ENCODE results near the gene LRRC47.

Gene LRRC47

GRCh38 chr1:3745590-3746381, 50.5 kb downstream of the LRRC47 start:
- Histone ChIP-seq H3K9ac (ENCODE audit: insufficient read length) (no peak overlapping the region), H3K4me3 (peak overlapping the region; percentile 83), H3K36me3 (ENCODE audit: insufficient read depth, low read length) (no peaks in the 10 kb centered on the region; the same call in 1 of the 2 replicates), H3K27ac (no peak overlapping the region), H3K9me3 (ENCODE audit: low read depth, low read length) (no peaks in the 10 kb centered on the region)
- TF ChIP-seq EZH2 (IDR thresholded peaks at IDR 0.05) (no peak), POLR2AphosphoS5 (IDR thresholded peaks at IDR 0.05; ENCODE audit: borderline replicate concordance, low read depth, low read length) (no peak), FOXP2 (optimal IDR thresholded peaks at IDR 0.05; ENCODE audit: control extremely low read depth, extremely low read length, insufficient read depth) (no peak)
- DNase-seq (ENCODE audit: low read depth, low spot score): no peak

DNA sequence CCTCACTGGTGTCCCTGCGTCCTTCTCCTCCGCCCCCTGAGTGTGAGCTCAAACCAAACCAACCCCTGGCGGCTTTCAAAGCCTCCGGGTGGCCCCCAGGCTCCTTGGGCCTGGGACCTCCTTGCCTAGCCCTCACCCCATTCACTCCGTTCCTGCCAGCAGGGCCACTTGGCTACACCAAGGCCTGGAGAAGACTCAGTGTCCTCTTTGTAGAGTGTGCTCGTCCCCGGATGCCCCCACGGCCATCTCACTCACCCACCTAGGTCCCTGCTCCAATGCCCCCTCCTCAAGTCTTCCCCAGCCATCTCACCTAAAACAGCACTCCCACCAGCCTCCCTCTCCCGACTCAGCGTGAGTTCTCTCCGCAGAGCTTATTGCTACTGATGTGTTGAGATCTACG, 51.2 kb downstream of the LRRC47 start:
- H3K4me3 ChIP-seq: no peak overlapping the region
- TF ChIP-seq EZH2 (IDR thresholded peaks at IDR 0.05) (no peak), FOXP2 (optimal IDR thresholded peaks at IDR 0.05; ENCODE audit: control extremely low read depth, extremely low read length, insufficient read depth) (no peak), POLR2AphosphoS5 (IDR thresholded peaks at IDR 0.05; ENCODE audit: borderline replicate concordance, low read depth, low read length) (no peak)
- no peak overlapping the region for H3K27ac ChIP-seq
- H3K36me3 ChIP-seq (ENCODE audit: insufficient read depth, low read length): peaks cover under 1% of the 10 kb centered on the region; the same call in 1 of the 2 replicates
- no peak for DNase-seq (ENCODE audit: low read depth, low spot score)
- no peaks in the 10 kb centered on the region for H3K9me3 ChIP-seq (ENCODE audit: low read depth, low read length)
- no peak overlapping the region for H3K9ac ChIP-seq (ENCODE audit: insufficient read length)

GRCh38 chr1:3744646-3745045, 51.7 kb downstream of the LRRC47 start:
- H3K27ac ChIP-seq: no peak overlapping the region
- H3K36me3 ChIP-seq (ENCODE audit: insufficient read depth, low read length): peaks cover 3% of the 10 kb centered on the region; the same call in 1 of the 2 replicates
- DNase-seq (ENCODE audit: low read depth, low spot score): no peak
- no peaks in the 10 kb centered on the region for H3K9me3 ChIP-seq (ENCODE audit: low read depth, low read length)
- H3K9ac ChIP-seq (ENCODE audit: insufficient read length): no peak overlapping the region
- TF ChIP-seq EZH2 (IDR thresholded peaks at IDR 0.05) (no peak), POLR2AphosphoS5 (IDR thresholded peaks at IDR 0.05; ENCODE audit: borderline replicate concordance, low read depth, low read length) (no peak), FOXP2 (optimal IDR thresholded peaks at IDR 0.05; ENCODE audit: control extremely low read depth, extremely low read length, insufficient read depth) (no peak)
- no peak overlapping the region for H3K4me3 ChIP-seq

- TF ChIP-seq FOXP2 (optimal IDR thresholded peaks at IDR 0.05; ENCODE audit: control extremely low read depth, extremely low read length, insufficient read depth) (no peak), POLR2AphosphoS5 (IDR thresholded peaks at IDR 0.05; ENCODE audit: borderline replicate concordance, low read depth, low read length) (no peak), EZH2 (IDR thresholded peaks at IDR 0.05) (no peak)
- Histone ChIP-seq H3K4me3 (no peak overlapping the region), H3K9me3 (ENCODE audit: low read depth, low read length) (no peaks in the 10 kb centered on the region), H3K9ac (ENCODE audit: insufficient read length) (no peak overlapping the region), H3K36me3 (ENCODE audit: insufficient read depth, low read length) (peaks cover 3% of the 10 kb centered on the region; the same call in 1 of the 2 replicates), H3K27ac (no peak overlapping the region)
- no peak for DNase-seq (ENCODE audit: low read depth, low spot score)
Measured at GRCh38 chr1:3743826-3744225, 52.5 kb downstream of the LRRC47 start.

GRCh38 chr1:3743421-3743820, 52.9 kb downstream of the LRRC47 start:
- Histone ChIP-seq H3K27ac (no peak overlapping the region), H3K4me3 (no peak overlapping the region), H3K36me3 (ENCODE audit: insufficient read depth, low read length) (peaks cover 4% of the 10 kb centered on the region; the same call in 1 of the 2 replicates), H3K9me3 (ENCODE audit: low read depth, low read length) (no peaks in the 10 kb centered on the region), H3K9ac (ENCODE audit: insufficient read length) (no peak overlapping the region)
- no peak for DNase-seq (ENCODE audit: low read depth, low spot score)
- no peak for TF ChIP-seq EZH2 (IDR thresholded peaks at IDR 0.05)
- TF ChIP-seq FOXP2 (optimal IDR thresholded peaks at IDR 0.05; ENCODE audit: control extremely low read depth, extremely low read length, insufficient read depth): no peak
- no peak for TF ChIP-seq POLR2AphosphoS5 (IDR thresholded peaks at IDR 0.05; ENCODE audit: borderline replicate concordance, low read depth, low read length)

- TF ChIP-seq EZH2 (IDR thresholded peaks at IDR 0.05) (no peak), FOXP2 (optimal IDR thresholded peaks at IDR 0.05; ENCODE audit: control extremely low read depth, extremely low read length, insufficient read depth) (no peak), POLR2AphosphoS5 (IDR thresholded peaks at IDR 0.05; ENCODE audit: borderline replicate concordance, low read depth, low read length) (no peak)
- no peak for DNase-seq (ENCODE audit: low read depth, low spot score)
- H3K9ac ChIP-seq (ENCODE audit: insufficient read length): no peak overlapping the region
- no peak overlapping the region for H3K4me3 ChIP-seq
- H3K9me3 ChIP-seq (ENCODE audit: low read depth, low read length): no peaks in the 10 kb centered on the region
- peaks cover 6% of the 10 kb centered on the region; the same call in 1 of the 2 replicates for H3K36me3 ChIP-seq (ENCODE audit: insufficient read depth, low read length)
- H3K27ac ChIP-seq: no peak overlapping the region
Measured at GRCh38 chr1:3742439-3743298, 53.6 kb downstream of the LRRC47 start.

GRCh38 chr1:3741566-3742438, 54.5 kb downstream of the LRRC47 start:
- no peak for TF ChIP-seq EZH2 (IDR thresholded peaks at IDR 0.05)
- no peak for TF ChIP-seq FOXP2 (optimal IDR thresholded peaks at IDR 0.05; ENCODE audit: control extremely low read depth, extremely low read length, insufficient read depth)
- no peak for TF ChIP-seq POLR2AphosphoS5 (IDR thresholded peaks at IDR 0.05; ENCODE audit: borderline replicate concordance, low read depth, low read length)
- Histone ChIP-seq H3K4me3 (no peak overlapping the region), H3K27ac (no peak overlapping the region), H3K9ac (ENCODE audit: insufficient read length) (no peak overlapping the region), H3K9me3 (ENCODE audit: low read depth, low read length) (no peaks in the 10 kb centered on the region), H3K36me3 (ENCODE audit: insufficient read depth, low read length) (peaks cover 6% of the 10 kb centered on the region; the same call in 1 of the 2 replicates)
- no peak for DNase-seq (ENCODE audit: low read depth, low spot score)
